ENCODE results near the gene RAD51B.

The RAD51B gene

DNA sequence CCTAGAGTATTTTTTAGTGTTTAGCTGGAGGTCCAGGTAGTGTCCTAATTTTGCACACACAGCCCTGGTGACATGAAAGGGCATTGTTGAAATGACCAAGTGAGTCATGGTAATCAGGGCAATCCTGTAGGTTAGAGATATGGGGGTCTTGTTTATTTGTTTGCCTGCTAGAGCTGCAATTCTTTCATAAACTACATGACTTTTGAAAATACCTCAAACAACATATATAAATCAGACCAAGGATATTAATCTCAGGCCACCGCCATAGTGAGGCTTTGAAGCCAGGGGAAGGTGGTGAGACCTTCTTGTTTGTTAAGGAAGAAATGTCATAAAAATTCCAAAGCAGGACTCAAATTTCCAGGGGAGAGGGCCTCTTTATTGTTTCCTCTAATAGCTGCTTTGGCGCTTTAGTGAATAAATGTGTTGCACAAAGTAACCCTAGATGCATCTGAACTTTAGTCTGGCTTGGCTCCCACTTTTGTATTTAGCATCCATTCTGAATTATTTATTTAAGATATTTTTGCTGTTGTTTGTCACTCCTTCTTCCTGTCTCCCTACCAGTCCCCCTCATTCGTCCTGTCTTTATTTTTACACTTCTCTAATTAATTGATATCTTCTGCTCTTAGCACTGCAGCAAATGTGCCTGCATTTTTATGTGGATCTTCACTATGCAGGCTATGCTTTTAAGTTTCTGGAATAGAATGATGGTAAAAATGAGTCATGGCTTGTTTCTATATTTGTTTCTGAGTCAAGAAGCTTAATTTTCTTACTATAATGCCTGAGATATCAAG lies 430.3 kb downstream of the RAD51B start:
- Histone ChIP-seq H3K4me3 (replicated peaks; ENCODE audit: low read depth, low read length) (no peak overlapping the region), H3K36me3 (ENCODE audit: control insufficient read depth, insufficient read depth, low read length) (no peaks in the 10 kb centered on the region), H3K27me3 (replicated peaks; ENCODE audit: control insufficient read depth, insufficient read depth, low read length) (no peaks in the 10 kb centered on the region)
- DNase-seq (ENCODE audit: extremely low read depth, insufficient read length) = no peak
- TF ChIP-seq, protein P1, sequence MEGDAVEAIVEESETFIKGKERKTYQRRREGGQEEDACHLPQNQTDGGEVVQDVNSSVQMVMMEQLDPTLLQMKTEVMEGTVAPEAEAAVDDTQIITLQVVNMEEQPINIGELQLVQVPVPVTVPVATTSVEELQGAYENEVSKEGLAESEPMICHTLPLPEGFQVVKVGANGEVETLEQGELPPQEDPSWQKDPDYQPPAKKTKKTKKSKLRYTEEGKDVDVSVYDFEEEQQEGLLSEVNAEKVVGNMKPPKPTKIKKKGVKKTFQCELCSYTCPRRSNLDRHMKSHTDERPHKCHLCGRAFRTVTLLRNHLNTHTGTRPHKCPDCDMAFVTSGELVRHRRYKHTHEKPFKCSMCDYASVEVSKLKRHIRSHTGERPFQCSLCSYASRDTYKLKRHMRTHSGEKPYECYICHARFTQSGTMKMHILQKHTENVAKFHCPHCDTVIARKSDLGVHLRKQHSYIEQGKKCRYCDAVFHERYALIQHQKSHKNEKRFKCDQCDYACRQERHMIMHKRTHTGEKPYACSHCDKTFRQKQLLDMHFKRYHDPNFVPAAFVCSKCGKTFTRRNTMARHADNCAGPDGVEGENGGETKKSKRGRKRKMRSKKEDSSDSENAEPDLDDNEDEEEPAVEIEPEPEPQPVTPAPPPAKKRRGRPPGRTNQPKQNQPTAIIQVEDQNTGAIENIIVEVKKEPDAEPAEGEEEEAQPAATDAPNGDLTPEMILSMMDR (IDR thresholded peaks at IDR 0.05; ENCODE audit: insufficient read depth, low read length, poor library complexity, severe bottlenecking) = no peak

DNA sequence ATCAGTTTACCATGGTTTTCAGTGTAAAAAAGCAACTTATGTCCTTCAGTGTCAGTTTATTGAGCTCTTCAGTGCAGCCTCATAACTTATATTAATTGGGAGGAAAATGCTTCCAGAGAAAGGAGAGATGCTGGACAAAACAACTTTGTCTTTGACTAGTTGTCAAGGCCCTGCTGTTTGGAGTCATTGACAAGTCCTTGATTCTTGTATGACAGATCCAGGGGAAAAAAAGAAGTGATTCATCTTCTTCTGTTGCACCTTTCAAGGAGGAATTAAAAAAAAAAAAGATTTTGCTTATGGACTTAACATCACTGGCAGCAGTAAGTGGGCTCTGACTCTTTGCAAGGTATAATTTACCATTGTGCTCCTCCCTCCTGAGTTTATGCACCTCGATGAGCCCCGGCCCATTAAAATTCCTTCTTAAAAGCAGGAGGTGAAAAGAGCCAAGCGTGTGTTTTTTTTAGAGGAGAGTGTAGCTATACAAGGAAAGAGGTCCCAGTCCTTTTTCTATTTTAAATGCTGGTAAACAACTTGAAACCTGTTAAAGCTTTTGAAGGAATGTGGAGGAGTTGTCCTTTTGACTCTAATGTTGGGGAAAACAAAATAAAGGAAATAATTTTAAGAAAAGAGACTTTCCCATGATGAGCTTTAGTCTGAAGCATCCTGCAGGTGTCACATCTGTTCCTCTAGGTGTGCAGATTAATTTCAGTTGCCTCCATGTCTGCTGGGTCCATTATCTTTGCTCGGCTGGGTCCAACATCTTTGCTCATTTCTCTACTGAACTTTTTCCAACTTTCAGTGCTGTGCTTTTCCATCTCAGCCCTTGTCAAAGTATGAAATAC lies 431.6 kb downstream of the RAD51B start:
- Histone ChIP-seq H3K36me3 (ENCODE audit: control insufficient read depth, insufficient read depth, low read length) (no peaks in the 10 kb centered on the region), H3K27me3 (replicated peaks; ENCODE audit: control insufficient read depth, insufficient read depth, low read length) (no peaks in the 10 kb centered on the region), H3K4me3 (replicated peaks; ENCODE audit: low read depth, low read length) (no peak overlapping the region)
- TF ChIP-seq, protein P1 (IDR thresholded peaks at IDR 0.05; ENCODE audit: insufficient read depth, low read length, poor library complexity, severe bottlenecking) = peak; percentile 32
- DNase-seq (ENCODE audit: extremely low read depth, insufficient read length) = no peak

DNA sequence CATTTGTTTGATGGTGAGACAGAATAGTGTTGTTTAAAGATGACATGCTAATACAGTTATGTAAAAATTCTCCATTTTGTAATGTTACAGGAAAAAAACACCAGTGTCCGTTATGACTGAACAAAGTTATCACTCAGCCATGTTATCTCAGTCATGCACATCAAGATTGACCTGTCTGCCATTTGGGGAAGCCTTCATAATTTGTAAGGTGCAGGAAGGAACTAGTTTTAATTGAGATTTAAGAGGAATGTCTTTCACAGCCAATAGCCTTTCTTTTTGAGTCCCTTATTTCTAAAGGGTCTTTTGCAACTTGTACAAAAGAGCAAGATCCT lies 432.2 kb downstream of the RAD51B start:
- H3K4me3 ChIP-seq (replicated peaks; ENCODE audit: low read depth, low read length) = no peak overlapping the region
- TF ChIP-seq, protein P1 (IDR thresholded peaks at IDR 0.05; ENCODE audit: insufficient read depth, low read length, poor library complexity, severe bottlenecking) = no peak
- no peak for DNase-seq (ENCODE audit: extremely low read depth, insufficient read length)
- no peaks in the 10 kb centered on the region for H3K36me3 ChIP-seq (ENCODE audit: control insufficient read depth, insufficient read depth, low read length)
- no peaks in the 10 kb centered on the region for H3K27me3 ChIP-seq (replicated peaks; ENCODE audit: control insufficient read depth, insufficient read depth, low read length)

DNA sequence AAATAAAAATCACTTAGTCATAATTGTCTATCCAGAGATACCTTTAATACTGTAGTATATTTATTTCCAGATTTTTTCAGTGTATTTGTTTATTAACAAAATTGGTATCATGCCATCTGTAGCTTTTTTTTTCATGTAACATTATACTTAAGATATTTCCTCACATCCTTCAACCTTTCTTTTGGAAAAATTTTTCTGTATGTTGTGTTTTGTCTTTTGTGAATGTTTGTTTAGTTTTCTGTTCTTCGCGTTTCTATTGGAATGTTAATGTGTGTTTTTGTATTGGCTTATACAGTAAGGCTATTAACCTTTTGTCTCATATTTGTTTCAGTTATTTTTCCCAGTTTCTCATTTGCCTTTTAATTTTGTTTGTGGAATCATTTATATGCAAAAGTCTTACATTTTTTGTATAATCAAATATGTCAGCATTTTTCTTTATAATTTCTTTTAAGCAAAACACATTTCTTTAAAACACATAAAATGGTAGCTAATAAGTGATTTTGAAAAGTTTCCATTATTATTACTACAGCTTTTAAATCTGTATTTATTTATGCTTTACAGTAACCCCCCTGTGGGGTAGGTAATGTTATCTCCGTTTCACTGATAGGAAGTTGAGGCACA lies 433.7 kb downstream of the RAD51B start:
- no peak for DNase-seq (ENCODE audit: extremely low read depth, insufficient read length)
- no peaks in the 10 kb centered on the region for H3K27me3 ChIP-seq (replicated peaks; ENCODE audit: control insufficient read depth, insufficient read depth, low read length)
- TF ChIP-seq, protein P1 (IDR thresholded peaks at IDR 0.05; ENCODE audit: insufficient read depth, low read length, poor library complexity, severe bottlenecking) = no peak
- H3K36me3 ChIP-seq (ENCODE audit: control insufficient read depth, insufficient read depth, low read length) = no peaks in the 10 kb centered on the region
- no peak overlapping the region for H3K4me3 ChIP-seq (replicated peaks; ENCODE audit: low read depth, low read length)

DNA sequence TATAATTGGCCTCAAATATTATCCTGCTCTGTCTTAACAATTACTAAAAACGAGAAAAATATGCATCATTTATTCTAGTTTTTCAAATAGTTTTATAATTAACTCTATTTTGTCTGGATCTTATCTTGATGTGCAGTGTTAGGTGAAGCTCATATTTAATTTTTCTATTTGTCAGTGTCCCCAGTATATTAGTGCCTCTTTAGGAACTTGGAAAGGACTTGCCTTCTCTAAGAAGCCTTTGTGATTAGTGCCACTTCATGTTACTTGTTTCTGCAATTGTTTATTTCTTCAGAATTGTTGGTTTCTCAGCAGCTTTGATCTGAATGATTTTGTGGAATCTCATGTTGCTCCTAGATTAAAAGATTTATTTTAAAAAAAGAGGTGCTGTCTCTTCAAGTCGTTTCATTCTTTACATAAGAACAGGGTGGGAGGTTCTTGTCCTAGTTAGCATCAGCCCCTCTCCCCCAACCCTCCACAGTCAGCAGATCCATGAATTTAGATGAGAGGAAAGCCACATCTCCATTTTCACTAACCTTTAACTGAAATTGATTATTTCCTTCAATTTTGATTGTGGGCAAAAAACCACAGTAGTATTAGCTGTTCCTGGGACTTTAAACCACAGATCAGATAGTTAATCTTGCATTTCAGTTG lies 434.4 kb downstream of the RAD51B start:
- Histone ChIP-seq H3K4me3 (replicated peaks; ENCODE audit: low read depth, low read length) (no peak overlapping the region), H3K36me3 (ENCODE audit: control insufficient read depth, insufficient read depth, low read length) (no peaks in the 10 kb centered on the region), H3K27me3 (replicated peaks; ENCODE audit: control insufficient read depth, insufficient read depth, low read length) (no peaks in the 10 kb centered on the region)
- DNase-seq (ENCODE audit: extremely low read depth, insufficient read length) = no peak
- TF ChIP-seq, protein P1 (IDR thresholded peaks at IDR 0.05; ENCODE audit: insufficient read depth, low read length, poor library complexity, severe bottlenecking) = no peak
